PC-3 (cell line): Measurements from ENCODE around the gene IL1RAPL1. TPM values are rescaled to one million over a fixed set of nuclear protein-coding genes. Genes with fewer than 3 reads are reported as not detected.

Source experiments
- ATAC-seq: fragments of 200-7000 bp; cut with Tn5 transposase; 2 replicates; pipeline ENCODE4 v1.9.1; 2020; ENCODE audit warnings: mild to moderate bottlenecking, moderate library complexity
- BruUV-seq: library from RNA; stranded (reverse); fragments of 400-500 nt; replicated peaks from 2 replicates; lab custom pipeline; 2021; lab: Mats Ljungman, UMichigan
- CTCF ChIA-PET: fragments of 300-600 bp; sonication (Branson Sonifier 250); formaldehyde crosslinking; loops from one replicate; lab custom pipeline; 2022; ENCODE audit warnings: antibody characterized with exemption; lab: Charles Lee
- POLR2A ChIA-PET: fragments of 300-600 bp; sonication (Branson Sonifier 250); formaldehyde crosslinking; loops from one replicate; lab custom pipeline; 2022; ENCODE audit warnings: antibody characterized with exemption; ENCODE audit not compliant: unreplicated experiment; lab: Charles Lee
- DNase-seq: peaks from one replicate; pipeline ENCODE4 v3.0.0-alpha.2; 2015
- H2AFZ ChIP-seq: fragments of 300-600 bp; sonication (generic); 2 replicates; pipeline ENCODE4 v1.6.0; 2016; ENCODE audit warnings: antibody characterized with exemption, low read length
- H3F3A ChIP-seq: fragments of 300-600 bp; sonication (generic); one replicate; pipeline ENCODE4 v1.6.0; 2017; ENCODE audit warnings: antibody characterized with exemption, low read length, control low read depth, mild to moderate bottlenecking; ENCODE audit not compliant: unreplicated experiment
- H3K27ac ChIP-seq: fragments of 300-600 bp; sonication (generic); 2 replicates; pipeline ENCODE4 v1.5.1; 2016; ENCODE audit warnings: mild to moderate bottlenecking, low read length
- H3K27me3 ChIP-seq: fragments of 300-600 bp; sonication (generic); 2 replicates; pipeline ENCODE4 v1.6.1; 2016; ENCODE audit warnings: low read length, mixed read lengths
- H3K36me3 ChIP-seq: fragments of 300-600 bp; sonication (generic); 2 replicates; pipeline ENCODE4 v1.6.1; 2016; ENCODE audit warnings: low read depth, mixed run types, low read length, mixed read lengths
- H3K4me1 ChIP-seq: fragments of 300-600 bp; sonication (generic); 2 replicates; pipeline ENCODE4 v1.5.1; 2016; ENCODE audit warnings: low read length; ENCODE audit not compliant: insufficient read depth
- H3K4me2 ChIP-seq: fragments of 300-600 bp; sonication (generic); 2 replicates; pipeline ENCODE4 v1.6.0; 2016; ENCODE audit warnings: low read length
- H3K4me3 ChIP-seq: fragments of 300-600 bp; sonication (generic); 2 replicates; pipeline ENCODE4 v1.5.1; 2016; ENCODE audit warnings: mild to moderate bottlenecking, low read length, mixed read lengths
- H3K79me2 ChIP-seq: fragments of 300-600 bp; sonication (generic); 2 replicates; pipeline ENCODE4 v1.6.1; 2017; ENCODE audit warnings: low read length, mixed read lengths
- H3K9ac ChIP-seq: fragments of 300-600 bp; sonication (generic); 2 replicates; pipeline ENCODE4 v1.6.0; 2016; ENCODE audit warnings: mild to moderate bottlenecking, low read length
- H3K9me2 ChIP-seq: fragments of 300-600 bp; sonication (generic); replicated peaks from 2 replicates; pipeline ENCODE4 v1.6.1; 2016; ENCODE audit warnings: mixed run types, low read length, mixed read lengths
- H3K9me3 ChIP-seq: fragments of 300-600 bp; sonication (generic); 2 replicates; pipeline ENCODE4 v1.6.1; 2016; ENCODE audit warnings: low read length, mixed read lengths
- H4K20me1 ChIP-seq: fragments of 300-600 bp; sonication (generic); 2 replicates; pipeline ENCODE4 v1.6.1; 2016; ENCODE audit warnings: low read length, mixed read lengths
- CTCF ChIP-seq: fragments of 300-600 bp; sonication (generic); conservative IDR thresholded peaks from 2 replicates; pipeline ENCODE4 v1.5.1; 2017; ENCODE audit warnings: antibody characterized with exemption, low read depth, mild to moderate bottlenecking, low read length
- EZH2 ChIP-seq: fragments of 300-600 bp; sonication (generic); IDR thresholded peaks from one replicate; pipeline ENCODE4 v1.6.1; 2017; ENCODE audit warnings: antibody characterized with exemption, mild to moderate bottlenecking, low read length; ENCODE audit not compliant: unreplicated experiment
- EZH2phosphoT487 ChIP-seq: fragments of 300-600 bp; sonication (generic); IDR thresholded peaks from 2 replicates; pipeline ENCODE4 v1.6.1; 2018; ENCODE audit warnings: mild to moderate bottlenecking, antibody characterized with exemption, low read length, borderline replicate concordance
- intact Hi-C: fragments of 100-400 bp; cut with micrococcal nuclease; formaldehyde crosslinking; loops from 2 replicates; pipeline ENCODE4 v1.9.0; 2023
- total RNA-seq: library from RNA; depleted of rRNA; stranded (reverse); fragments of >200 nt; gene quantifications from 2 replicates; pipeline ENCODE4 v1.2.3, GENCODE V29; 2014

The IL1RAPL1 gene
- total RNA-seq, 1 experiment from 2014 or later, result 0.44 TPM

- Histone ChIP-seq H4K20me1 (no peaks in the 10 kb centered on the region), H3K4me3 (no peak overlapping the region), H3K9ac (no peak overlapping the region), H3K36me3 (no peaks in the 10 kb centered on the region), H3K4me1 (no peaks in the 10 kb centered on the region), H3K9me3 (no peaks in the 10 kb centered on the region), H3K27me3 (no peaks in the 10 kb centered on the region), H2AFZ (no peak overlapping the region), H3K79me2 (no peaks in the 10 kb centered on the region), H3K9me2 (no peaks in the 10 kb centered on the region), H3F3A (no peaks in the 10 kb centered on the region), H3K4me2 (no peak overlapping the region), H3K27ac (no peak overlapping the region)
- no TSS peak for BruUV-seq
- intact Hi-C loops, result no loop called here
- ATAC-seq (no peak), DNase-seq (no peak)
- TF ChIP-seq EZH2phosphoT487 (no peak), EZH2 (no peak), CTCF (no peak)
- ChIA-PET CTCF (no interaction called here), POLR2A (no interaction called here)
Measured at GRCh38 chrX:29024871-29025270, 437.6 kb downstream of the IL1RAPL1 start.

GRCh38 chrX:29039501-29039900 lies 452.3 kb downstream of the IL1RAPL1 start:
- H3K4me1 ChIP-seq, result no peaks in the 10 kb centered on the region
- no peaks in the 10 kb centered on the region for H3K79me2 ChIP-seq
- no peaks in the 10 kb centered on the region for H3K36me3 ChIP-seq
- TF ChIP-seq CTCF (no peak), EZH2 (no peak), EZH2phosphoT487 (no peak)
- ChIA-PET CTCF (no interaction called here), POLR2A (no interaction called here)
- no peaks in the 10 kb centered on the region for H4K20me1 ChIP-seq
- BruUV-seq, result no TSS peak
- H3K4me3 ChIP-seq, result no peak overlapping the region
- DNase-seq (no peak), ATAC-seq (no peak)
- no peak overlapping the region for H2AFZ ChIP-seq
- H3K27me3 ChIP-seq, result no peaks in the 10 kb centered on the region
- H3K9ac ChIP-seq, result no peak overlapping the region
- no peaks in the 10 kb centered on the region for H3K9me2 ChIP-seq
- no peak overlapping the region for H3K4me2 ChIP-seq
- intact Hi-C loops, result no loop called here
- H3K27ac ChIP-seq, result no peak overlapping the region
- no peaks in the 10 kb centered on the region for H3F3A ChIP-seq
- no peaks in the 10 kb centered on the region for H3K9me3 ChIP-seq

- H3K9ac ChIP-seq, result no peak overlapping the region
- H3K9me2 ChIP-seq, result no peaks in the 10 kb centered on the region
- no peak overlapping the region for H3K4me2 ChIP-seq
- no peaks in the 10 kb centered on the region for H3K27me3 ChIP-seq
- ATAC-seq, result no peak
- no peaks in the 10 kb centered on the region for H3K4me1 ChIP-seq
- H3K79me2 ChIP-seq, result no peaks in the 10 kb centered on the region
- H3K9me3 ChIP-seq, result no peaks in the 10 kb centered on the region
- TF ChIP-seq CTCF, result no peak
- TF ChIP-seq EZH2, result no peak
- no peak for TF ChIP-seq EZH2phosphoT487
- no peak overlapping the region for H3K4me3 ChIP-seq
- no peak overlapping the region for H3K27ac ChIP-seq
- no TSS peak for BruUV-seq
- CTCF ChIA-PET, result no interaction called here
- no peaks in the 10 kb centered on the region for H3F3A ChIP-seq
- H2AFZ ChIP-seq, result no peak overlapping the region
- no peak for DNase-seq
- H3K36me3 ChIP-seq, result no peaks in the 10 kb centered on the region
- H4K20me1 ChIP-seq, result no peaks in the 10 kb centered on the region
- intact Hi-C loops, result loop anchor here (5.0 kb wide), 1 partner anchor 448 kb away; no protein-coding TSS in a partner anchor
- POLR2A ChIA-PET, result no interaction called here
Measured at GRCh38 chrX:29040160-29040559, 452.9 kb downstream of the IL1RAPL1 start.
